Measurements from ENCODE around the gene SPATA2. TPM values are rescaled to one million over a fixed set of nuclear protein-coding genes. Genes with fewer than 3 reads are reported as not detected.

Gene SPATA2
- total RNA-seq, 1 donor, result 6.2 TPM

GRCh38 chr20:49914310-49915117 lies 815 bp downstream of the SPATA2 start:
- Histone ChIP-seq H3K4me1 (ENCODE audit: insufficient read depth, low read length) (peaks cover 35% of the 10 kb centered on the region), H3K4me3 (ENCODE audit: low read length) (peak overlapping the region; percentile 86), H3K27me3 (ENCODE audit: insufficient read depth, low read length) (no peaks in the 10 kb centered on the region), H3K9me3 (ENCODE audit: low read depth, low read length) (no peaks in the 10 kb centered on the region)

GRCh38 chr20:49913399-49914047 lies 1.8 kb downstream of the SPATA2 start:
- Histone ChIP-seq H3K27me3 (ENCODE audit: insufficient read depth, low read length) (no peaks in the 10 kb centered on the region), H3K4me1 (ENCODE audit: insufficient read depth, low read length) (peaks cover 35% of the 10 kb centered on the region)

GRCh38 chr20:49910340-49910706 lies 5.0 kb downstream of the SPATA2 start:
- no peaks in the 10 kb centered on the region for H3K27me3 ChIP-seq (ENCODE audit: insufficient read depth, low read length)
- H3K9me3 ChIP-seq (ENCODE audit: low read depth, low read length), result no peaks in the 10 kb centered on the region
- peaks cover 20% of the 10 kb centered on the region for H3K4me1 ChIP-seq (ENCODE audit: insufficient read depth, low read length)
- H3K4me3 ChIP-seq (ENCODE audit: low read length), result no peak overlapping the region

More at GRCh38 chr20:49913399-49914047, 1.8 kb downstream of the SPATA2 start:
- H3K9me3 ChIP-seq (ENCODE audit: low read depth, low read length), result no peaks in the 10 kb centered on the region
- no peak overlapping the region for H3K4me3 ChIP-seq (ENCODE audit: low read length)

- no peak overlapping the region for H3K4me3 ChIP-seq (ENCODE audit: low read length)
- H3K9me3 ChIP-seq (ENCODE audit: low read depth, low read length), result no peaks in the 10 kb centered on the region
- no peaks in the 10 kb centered on the region for H3K27me3 ChIP-seq (ENCODE audit: insufficient read depth, low read length)
- peaks cover 17% of the 10 kb centered on the region for H3K4me1 ChIP-seq (ENCODE audit: insufficient read depth, low read length)
Measured at GRCh38 chr20:49909499-49910339, 5.6 kb downstream of the SPATA2 start.

GRCh38 chr20:49908258-49908565 lies 7.1 kb downstream of the SPATA2 start:
- H3K9me3 ChIP-seq (ENCODE audit: low read depth, low read length), result no peaks in the 10 kb centered on the region
- peaks cover 2% of the 10 kb centered on the region for H3K4me1 ChIP-seq (ENCODE audit: insufficient read depth, low read length)
- no peaks in the 10 kb centered on the region for H3K27me3 ChIP-seq (ENCODE audit: insufficient read depth, low read length)
- H3K4me3 ChIP-seq (ENCODE audit: low read length), result no peak overlapping the region

- no peak overlapping the region for H3K4me3 ChIP-seq (ENCODE audit: low read length)
- H3K4me1 ChIP-seq (ENCODE audit: insufficient read depth, low read length), result no peaks in the 10 kb centered on the region
- no peaks in the 10 kb centered on the region for H3K9me3 ChIP-seq (ENCODE audit: low read depth, low read length)
- no peaks in the 10 kb centered on the region for H3K27me3 ChIP-seq (ENCODE audit: insufficient read depth, low read length)
Measured at GRCh38 chr20:49907405-49908257, 7.7 kb downstream of the SPATA2 start.

- no peaks in the 10 kb centered on the region for H3K4me1 ChIP-seq (ENCODE audit: insufficient read depth, low read length)
- no peaks in the 10 kb centered on the region for H3K27me3 ChIP-seq (ENCODE audit: insufficient read depth, low read length)
- no peak overlapping the region for H3K4me3 ChIP-seq (ENCODE audit: low read length)
- no peaks in the 10 kb centered on the region for H3K9me3 ChIP-seq (ENCODE audit: low read depth, low read length)
Measured at GRCh38 chr20:49906615-49907154, 8.6 kb downstream of the SPATA2 start.

- Histone ChIP-seq H3K4me3 (ENCODE audit: low read length) (no peak overlapping the region), H3K4me1 (ENCODE audit: insufficient read depth, low read length) (no peaks in the 10 kb centered on the region), H3K9me3 (ENCODE audit: low read depth, low read length) (no peaks in the 10 kb centered on the region), H3K27me3 (ENCODE audit: insufficient read depth, low read length) (no peaks in the 10 kb centered on the region)
Measured at GRCh38 chr20:49906101-49906604, 9.2 kb downstream of the SPATA2 start.

GRCh38 chr20:49905415-49906091 lies 9.8 kb downstream of the SPATA2 start:
- Histone ChIP-seq H3K9me3 (ENCODE audit: low read depth, low read length) (no peaks in the 10 kb centered on the region), H3K4me3 (ENCODE audit: low read length) (no peak overlapping the region), H3K4me1 (ENCODE audit: insufficient read depth, low read length) (no peaks in the 10 kb centered on the region), H3K27me3 (ENCODE audit: insufficient read depth, low read length) (no peaks in the 10 kb centered on the region)

- H3K27me3 ChIP-seq (ENCODE audit: insufficient read depth, low read length), result no peaks in the 10 kb centered on the region
- no peaks in the 10 kb centered on the region for H3K4me1 ChIP-seq (ENCODE audit: insufficient read depth, low read length)
- no peak overlapping the region for H3K4me3 ChIP-seq (ENCODE audit: low read length)
- H3K9me3 ChIP-seq (ENCODE audit: low read depth, low read length), result no peaks in the 10 kb centered on the region
Measured at GRCh38 chr20:49904440-49905214, 10.7 kb downstream of the SPATA2 start.

GRCh38 chr20:49901588-49901987 lies 13.7 kb downstream of the SPATA2 start:
- peaks cover 12% of the 10 kb centered on the region for H3K4me1 ChIP-seq (ENCODE audit: insufficient read depth, low read length)
- no peak overlapping the region for H3K4me3 ChIP-seq (ENCODE audit: low read length)
- H3K9me3 ChIP-seq (ENCODE audit: low read depth, low read length), result no peaks in the 10 kb centered on the region
- H3K27me3 ChIP-seq (ENCODE audit: insufficient read depth, low read length), result no peaks in the 10 kb centered on the region

- peaks cover 28% of the 10 kb centered on the region for H3K4me1 ChIP-seq (ENCODE audit: insufficient read depth, low read length)
- no peaks in the 10 kb centered on the region for H3K27me3 ChIP-seq (ENCODE audit: insufficient read depth, low read length)
- H3K9me3 ChIP-seq (ENCODE audit: low read depth, low read length), result no peaks in the 10 kb centered on the region
- H3K4me3 ChIP-seq (ENCODE audit: low read length), result no peak overlapping the region
Measured at GRCh38 chr20:49899541-49900383, 15.6 kb downstream of the SPATA2 start.
